Measurements from ENCODE around the gene PRDX1. TPM values are rescaled to one million over a fixed set of nuclear protein-coding genes. Genes with fewer than 3 reads are reported as not detected.

PRDX1 gene
- total and polyA plus RNA-seq, 12 donors: 343 to 908 (median 452) TPM

DNA sequence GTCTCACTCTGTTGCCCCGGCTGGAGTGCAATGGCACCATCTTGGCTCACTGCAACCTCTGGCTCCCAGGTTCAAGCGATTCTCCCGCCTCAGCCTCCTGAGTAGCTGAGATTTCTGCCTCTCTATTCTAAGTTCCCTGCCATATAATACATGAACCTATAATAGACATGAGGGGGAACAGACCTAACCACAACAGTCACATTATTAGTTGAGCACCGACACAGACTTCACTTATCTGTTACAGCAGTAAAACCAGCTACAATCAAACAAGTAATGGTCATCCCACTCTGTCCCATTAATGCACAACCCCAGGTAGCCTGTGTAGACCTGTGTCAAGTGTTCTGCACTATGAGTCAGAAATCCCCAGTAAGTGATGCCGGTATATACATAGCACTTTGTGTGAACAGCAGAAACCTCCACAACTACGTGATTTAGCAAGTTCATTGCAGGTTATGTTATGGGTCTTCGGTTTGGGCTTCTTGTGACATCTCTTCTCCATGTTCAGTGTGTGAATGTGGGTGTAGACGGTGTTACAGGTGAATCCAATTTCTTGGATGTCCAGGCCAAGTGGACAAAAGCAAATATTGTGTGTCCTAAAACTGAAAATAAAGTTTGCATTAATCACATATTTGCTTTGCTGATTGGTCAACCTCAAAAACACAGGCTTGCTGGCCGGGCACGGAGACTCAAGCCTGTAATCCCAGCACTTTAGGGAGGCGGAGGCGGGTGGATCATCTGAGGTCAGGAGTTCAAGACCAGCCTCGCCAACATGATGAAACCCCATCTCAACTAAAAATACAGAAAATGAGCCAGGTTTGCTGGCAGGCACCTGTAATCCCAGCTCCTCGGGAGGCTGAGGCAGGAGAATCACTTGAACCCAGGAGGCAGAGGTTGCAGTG lies 18.0 kb downstream of the PRDX1 start:
- 93 to 95% (median 94%) methylated on average over 14 of the region's 14 CpGs for WGBS, 4 donors
- intact Hi-C loops (cut with DNase I): no loop called here
- Histone ChIP-seq H3K4me1 (replicated peaks in 1 of 2) (peaks cover 0 to 20% of the 10 kb centered on the region in 2 donors), H3K36me3 (replicated peaks in 1 of 2) (no peaks in the 10 kb centered on the region), H3K27me3 (no peaks in the 10 kb centered on the region), H3K27ac (no peak overlapping the region), H3K4me3 (no peak overlapping the region), H3K9me3 (replicated peaks in 1 of 3) (no peaks in the 10 kb centered on the region)
- DNase-seq: peak in 1 of 7 donors; percentile 44
- TF ChIP-seq, protein P1, sequence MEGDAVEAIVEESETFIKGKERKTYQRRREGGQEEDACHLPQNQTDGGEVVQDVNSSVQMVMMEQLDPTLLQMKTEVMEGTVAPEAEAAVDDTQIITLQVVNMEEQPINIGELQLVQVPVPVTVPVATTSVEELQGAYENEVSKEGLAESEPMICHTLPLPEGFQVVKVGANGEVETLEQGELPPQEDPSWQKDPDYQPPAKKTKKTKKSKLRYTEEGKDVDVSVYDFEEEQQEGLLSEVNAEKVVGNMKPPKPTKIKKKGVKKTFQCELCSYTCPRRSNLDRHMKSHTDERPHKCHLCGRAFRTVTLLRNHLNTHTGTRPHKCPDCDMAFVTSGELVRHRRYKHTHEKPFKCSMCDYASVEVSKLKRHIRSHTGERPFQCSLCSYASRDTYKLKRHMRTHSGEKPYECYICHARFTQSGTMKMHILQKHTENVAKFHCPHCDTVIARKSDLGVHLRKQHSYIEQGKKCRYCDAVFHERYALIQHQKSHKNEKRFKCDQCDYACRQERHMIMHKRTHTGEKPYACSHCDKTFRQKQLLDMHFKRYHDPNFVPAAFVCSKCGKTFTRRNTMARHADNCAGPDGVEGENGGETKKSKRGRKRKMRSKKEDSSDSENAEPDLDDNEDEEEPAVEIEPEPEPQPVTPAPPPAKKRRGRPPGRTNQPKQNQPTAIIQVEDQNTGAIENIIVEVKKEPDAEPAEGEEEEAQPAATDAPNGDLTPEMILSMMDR (IDR thresholded peaks at IDR 0.05): no peak
- TF ChIP-seq POLR2A (IDR thresholded peaks at IDR 0.05): no peak

GRCh38 chr1:45501505-45501859 lies 20.2 kb downstream of the PRDX1 start:
- H3K9me3 ChIP-seq (replicated peaks in 1 of 3): no peaks in the 10 kb centered on the region
- 78 to 93% (median 90%) methylated on average over 2 of the region's 2 CpGs for WGBS, 4 donors
- H3K27me3 ChIP-seq: no peaks in the 10 kb centered on the region
- intact Hi-C loops (cut with DNase I): no loop called here
- DNase-seq: peak in 1 of 7 donors; percentile 39
- no peaks in the 10 kb centered on the region for H3K36me3 ChIP-seq (replicated peaks in 1 of 2)
- H3K4me3 ChIP-seq: no peak overlapping the region
- TF ChIP-seq, protein P1 (IDR thresholded peaks at IDR 0.05): no peak
- TF ChIP-seq POLR2A (IDR thresholded peaks at IDR 0.05): no peak
- H3K27ac ChIP-seq: no peak overlapping the region
- H3K4me1 ChIP-seq (replicated peaks in 1 of 2): peaks cover 0 to 20% of the 10 kb centered on the region in 2 donors

DNA sequence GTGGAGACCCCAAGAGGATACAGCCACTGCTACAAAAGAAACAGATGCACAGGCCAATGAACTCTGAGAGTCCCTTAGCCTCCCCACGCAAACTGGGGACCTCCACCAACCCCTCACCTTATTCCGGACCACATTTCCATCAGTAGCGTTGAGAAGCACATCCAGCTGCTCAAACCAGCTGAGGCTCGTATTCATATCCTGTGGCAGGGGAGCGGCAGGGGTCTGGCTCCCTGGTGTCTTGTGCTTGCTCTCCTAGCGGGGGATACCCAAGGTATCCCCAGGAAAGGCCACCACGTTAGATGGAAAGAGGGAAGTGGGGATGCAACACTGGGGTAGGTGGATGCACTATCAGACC lies 22.3 kb downstream of the PRDX1 start:
- intact Hi-C loops (cut with DNase I): loop anchor here (5.0 to 10.0 kb wide), 2 partner anchors 142 to 485 kb away; partner anchors contain the start of genes HECTD3 (in 1 of the 2) and UROD (in 1 of the 2)
- DNase-seq: peak in 2 of 7 donors; percentile 21 to 59
- WGBS, 4 donors: 0 to 11% (median 3%) methylated on average over 4 to 7 of the region's 7 CpGs
- H3K27me3 ChIP-seq: no peaks in the 10 kb centered on the region
- H3K36me3 ChIP-seq (replicated peaks in 1 of 2): no peaks in the 10 kb centered on the region
- no peaks in the 10 kb centered on the region for H3K9me3 ChIP-seq (replicated peaks in 1 of 3)
- peak overlapping the region in 3 of 5 donors; percentile 18 to 45 (median 39) for H3K27ac ChIP-seq
- TF ChIP-seq POLR2A (IDR thresholded peaks at IDR 0.05): no peak
- TF ChIP-seq, protein P1 (IDR thresholded peaks at IDR 0.05): no peak
- peaks cover 0 to 20% of the 10 kb centered on the region in 2 donors for H3K4me1 ChIP-seq (replicated peaks in 1 of 2)
- H3K4me3 ChIP-seq: peak overlapping the region in 2 of 4 donors; percentile 55 to 71

DNA sequence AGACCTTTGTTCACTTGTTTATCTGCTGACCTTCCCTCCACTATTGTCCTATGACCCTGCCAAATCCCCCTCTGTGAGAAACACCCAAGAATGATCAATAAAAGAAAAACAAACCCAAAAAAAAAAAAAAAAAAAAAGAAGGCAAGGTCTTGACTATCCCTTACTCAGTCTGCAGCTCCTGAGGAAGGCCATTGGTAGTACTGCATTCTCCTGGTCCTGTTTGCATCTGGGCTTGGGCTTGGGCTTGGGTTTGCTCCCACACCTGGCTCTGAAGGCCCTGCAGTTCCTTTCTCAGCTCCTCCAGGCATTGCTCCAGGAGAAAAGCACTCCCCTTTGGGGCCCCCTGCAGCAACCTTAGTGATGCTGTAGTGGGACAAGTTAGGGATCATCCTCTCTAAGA lies 23.4 kb downstream of the PRDX1 start:
- no peak overlapping the region for H3K4me3 ChIP-seq
- H3K36me3 ChIP-seq (replicated peaks in 1 of 2): no peaks in the 10 kb centered on the region
- H3K4me1 ChIP-seq (replicated peaks in 1 of 2): peaks cover 0 to 20% of the 10 kb centered on the region in 2 donors
- TF ChIP-seq, protein P1 (IDR thresholded peaks at IDR 0.05): no peak
- TF ChIP-seq POLR2A (IDR thresholded peaks at IDR 0.05): no peak
- no peak overlapping the region for H3K27ac ChIP-seq
- H3K9me3 ChIP-seq (replicated peaks in 1 of 3): no peaks in the 10 kb centered on the region
- no peaks in the 10 kb centered on the region for H3K27me3 ChIP-seq
- peak in 1 of 7 donors; percentile 48 for DNase-seq
- intact Hi-C loops (cut with DNase I): loop anchor here (5.0 to 10.0 kb wide), 2 partner anchors 141 to 483 kb away; partner anchors contain the start of genes HECTD3 (in 1 of the 2) and UROD (in 1 of the 2)
